ENCODE measurements around the gene CCDC157. TPM values are rescaled to one million over a fixed set of nuclear protein-coding genes. Genes with fewer than 3 reads are reported as not detected.

The CCDC157 gene
- total RNA-seq, 1 experiment from 2014 or later, result 1.1 TPM

DNA sequence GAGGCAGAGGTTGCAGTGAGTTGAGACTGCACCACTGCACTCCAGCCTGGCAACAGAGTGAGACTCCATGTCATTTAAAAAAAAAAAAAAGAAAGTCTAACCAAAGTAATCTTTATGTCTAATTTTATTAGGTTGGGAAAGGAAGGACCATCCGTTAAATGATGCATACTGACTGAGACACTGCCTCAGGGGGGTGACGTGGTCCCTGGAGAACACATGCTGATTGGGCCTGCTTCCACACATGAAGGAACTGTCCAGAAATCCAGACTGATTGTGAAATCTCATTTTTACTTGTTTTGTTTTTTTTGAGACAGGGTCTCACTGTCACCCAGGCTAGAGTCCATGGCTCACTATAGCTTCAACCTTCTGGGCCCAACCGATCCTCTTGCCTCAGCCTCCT is 5.6 kb upstream of the CCDC157 start:
- peaks cover 23% of the 10 kb centered on the region for H3K4me1 Mint-ChIP-seq (ENCODE audit: insufficient read depth, unreplicated experiment)
- no peak for DNase-seq (ENCODE audit: unreplicated experiment)
- no peak overlapping the region for H3K4me3 Mint-ChIP-seq (ENCODE audit: unreplicated experiment)
- no TSS peak for BruUV-seq (replicated peaks)
- H3K9me3 Mint-ChIP-seq (ENCODE audit: unreplicated experiment), result no peaks in the 10 kb centered on the region
- peaks cover 78% of the 10 kb centered on the region for H3K36me3 Mint-ChIP-seq (ENCODE audit: insufficient read depth, unreplicated experiment)
- ChIA-PET POLR2A (interaction anchor here (3.6 kb wide), 1 partner anchor 24 kb away, joined by 16 read pairs; the partner anchor contains the start of gene TBC1D10A), CTCF (interaction anchor here (1.1 kb wide), 1 partner anchor 16 kb away, joined by 3 read pairs; no protein-coding TSS in a partner anchor)
- H3K27ac Mint-ChIP-seq (ENCODE audit: low read depth, unreplicated experiment), result no peak overlapping the region
- H3K27me3 Mint-ChIP-seq (ENCODE audit: insufficient read depth, unreplicated experiment), result no peaks in the 10 kb centered on the region
- intact Hi-C loops (cut with micrococcal nuclease), result no loop called here
- TF ChIP-seq, protein P1, sequence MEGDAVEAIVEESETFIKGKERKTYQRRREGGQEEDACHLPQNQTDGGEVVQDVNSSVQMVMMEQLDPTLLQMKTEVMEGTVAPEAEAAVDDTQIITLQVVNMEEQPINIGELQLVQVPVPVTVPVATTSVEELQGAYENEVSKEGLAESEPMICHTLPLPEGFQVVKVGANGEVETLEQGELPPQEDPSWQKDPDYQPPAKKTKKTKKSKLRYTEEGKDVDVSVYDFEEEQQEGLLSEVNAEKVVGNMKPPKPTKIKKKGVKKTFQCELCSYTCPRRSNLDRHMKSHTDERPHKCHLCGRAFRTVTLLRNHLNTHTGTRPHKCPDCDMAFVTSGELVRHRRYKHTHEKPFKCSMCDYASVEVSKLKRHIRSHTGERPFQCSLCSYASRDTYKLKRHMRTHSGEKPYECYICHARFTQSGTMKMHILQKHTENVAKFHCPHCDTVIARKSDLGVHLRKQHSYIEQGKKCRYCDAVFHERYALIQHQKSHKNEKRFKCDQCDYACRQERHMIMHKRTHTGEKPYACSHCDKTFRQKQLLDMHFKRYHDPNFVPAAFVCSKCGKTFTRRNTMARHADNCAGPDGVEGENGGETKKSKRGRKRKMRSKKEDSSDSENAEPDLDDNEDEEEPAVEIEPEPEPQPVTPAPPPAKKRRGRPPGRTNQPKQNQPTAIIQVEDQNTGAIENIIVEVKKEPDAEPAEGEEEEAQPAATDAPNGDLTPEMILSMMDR (IDR thresholded peaks at IDR 0.05; ENCODE audit: unreplicated experiment), result no peak

DNA sequence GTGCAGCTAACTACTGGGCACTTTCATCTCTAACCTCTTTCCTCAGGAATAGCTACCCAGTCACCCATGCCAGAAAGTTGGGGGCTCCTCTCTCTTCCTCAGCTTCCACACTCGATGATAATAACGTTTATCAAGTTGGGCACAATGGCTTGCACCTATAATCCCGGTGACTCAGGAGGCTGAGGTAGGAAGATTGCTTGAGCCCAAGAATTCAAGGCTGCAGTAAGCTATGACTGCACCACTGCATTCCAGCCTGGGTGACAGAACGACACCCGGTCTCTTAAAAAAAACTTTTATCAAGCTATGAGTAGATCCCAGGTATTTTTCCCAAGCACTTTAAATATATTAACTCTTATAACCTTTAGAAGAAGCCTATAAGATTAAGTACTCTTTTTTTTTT is 2.2 kb upstream of the CCDC157 start:
- intact Hi-C loops (cut with micrococcal nuclease), result no loop called here
- POLR2A ChIA-PET, result interaction anchor here (0.7 to 1.5 kb wide), 3 partner anchors 23 to 28 kb away, joined by 3 to 4 read pairs (median 4); partner anchors contain the start of gene TBC1D10A
- no TSS peak for BruUV-seq (replicated peaks)
- TF ChIP-seq, protein P1 (IDR thresholded peaks at IDR 0.05; ENCODE audit: unreplicated experiment), result no peak
- CTCF ChIA-PET, result interaction anchor here (0.5 to 2.7 kb wide), 6 partner anchors 27 to 251 kb away, joined by 3 to 13 read pairs (median 5); no protein-coding TSS in a partner anchor
- Mint-ChIP-seq H3K27ac (ENCODE audit: low read depth, unreplicated experiment) (no peak overlapping the region), H3K27me3 (ENCODE audit: insufficient read depth, unreplicated experiment) (no peaks in the 10 kb centered on the region), H3K36me3 (ENCODE audit: insufficient read depth, unreplicated experiment) (peaks cover 49% of the 10 kb centered on the region), H3K4me3 (ENCODE audit: unreplicated experiment) (peak overlapping the region; percentile 94), H3K4me1 (ENCODE audit: insufficient read depth, unreplicated experiment) (peaks cover 28% of the 10 kb centered on the region), H3K9me3 (ENCODE audit: unreplicated experiment) (no peaks in the 10 kb centered on the region)
- DNase-seq (ENCODE audit: unreplicated experiment), result no peak

DNA sequence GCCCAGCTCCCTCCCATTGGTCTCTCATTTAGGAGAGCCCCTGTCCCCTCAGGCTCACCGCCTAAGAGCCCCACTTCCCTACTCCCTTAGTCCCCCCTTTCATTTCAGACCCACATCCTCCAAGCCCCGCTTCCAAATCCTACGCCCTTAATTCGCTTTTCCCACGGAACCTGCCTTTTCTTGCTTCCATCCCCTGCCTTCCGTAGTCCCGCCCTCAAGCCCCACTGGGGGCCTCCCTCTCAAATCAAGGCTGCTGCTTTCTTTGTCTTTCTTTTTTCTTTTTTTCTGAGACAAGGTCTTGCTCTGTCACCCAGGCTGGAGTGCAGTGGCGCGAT is 396 bp downstream of the CCDC157 start:
- TF ChIP-seq, protein P1 (IDR thresholded peaks at IDR 0.05; ENCODE audit: unreplicated experiment), result no peak
- Mint-ChIP-seq H3K27me3 (ENCODE audit: insufficient read depth, unreplicated experiment) (no peaks in the 10 kb centered on the region), H3K4me1 (ENCODE audit: insufficient read depth, unreplicated experiment) (peaks cover 28% of the 10 kb centered on the region), H3K9me3 (ENCODE audit: unreplicated experiment) (no peaks in the 10 kb centered on the region), H3K4me3 (ENCODE audit: unreplicated experiment) (peak overlapping the region; percentile 94), H3K36me3 (ENCODE audit: insufficient read depth, unreplicated experiment) (peaks cover 24% of the 10 kb centered on the region), H3K27ac (ENCODE audit: low read depth, unreplicated experiment) (peak overlapping the region; percentile 89)
- intact Hi-C loops (cut with micrococcal nuclease), result loop anchor here (2.0 kb wide), 1 partner anchor 68 kb away; the partner anchor contains the start of gene CASTOR1
- CTCF ChIA-PET, result interaction anchor here (1.5 kb wide), 1 partner anchor 44 kb away, joined by 3 read pairs; no protein-coding TSS in a partner anchor
- no peak for DNase-seq (ENCODE audit: unreplicated experiment)
- POLR2A ChIA-PET, result interaction anchor here (0.6 to 2.5 kb wide), 18 partner anchors 9 to 474 kb away, joined by 3 to 37 read pairs (median 6); partner anchors contain the start of genes CASTOR1, MTFP1, MTMR3 and RNF215
- BruUV-seq (replicated peaks), result TSS peak; percentile 41

DNA sequence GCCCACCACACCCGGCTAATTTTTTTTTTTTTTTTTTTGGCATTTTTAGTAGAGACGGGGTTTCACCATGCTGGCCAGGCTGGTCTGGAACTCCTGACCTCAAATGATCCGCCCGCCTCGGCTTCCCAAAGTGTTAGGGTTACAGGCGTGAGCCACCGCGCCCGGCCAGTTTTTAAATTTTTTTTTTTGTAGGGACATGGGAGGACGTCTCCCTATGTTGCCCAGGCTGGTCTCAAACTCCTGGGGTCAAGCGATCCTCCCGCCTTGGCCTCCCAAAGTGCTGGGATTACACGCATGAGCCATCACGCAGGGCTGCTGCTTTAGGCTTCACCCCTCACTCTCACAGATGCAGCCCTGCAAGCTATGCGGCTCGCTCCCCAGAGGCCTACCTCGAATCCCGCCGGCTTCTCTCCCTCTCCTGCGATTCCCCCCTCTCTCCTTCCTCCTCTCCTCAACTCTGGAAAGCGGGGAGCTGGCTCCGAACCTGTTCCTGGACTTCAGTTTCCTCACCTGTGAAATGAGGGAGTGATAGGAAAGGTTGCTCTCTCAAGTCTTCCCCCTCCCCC is 926 bp downstream of the CCDC157 start:
- DNase-seq (ENCODE audit: unreplicated experiment), result no peak
- H3K27me3 Mint-ChIP-seq (ENCODE audit: insufficient read depth, unreplicated experiment), result no peaks in the 10 kb centered on the region
- peak overlapping the region; percentile 19 for H3K27ac Mint-ChIP-seq (ENCODE audit: low read depth, unreplicated experiment)
- TF ChIP-seq, protein P1 (IDR thresholded peaks at IDR 0.05; ENCODE audit: unreplicated experiment), result no peak
- peak overlapping the region; percentile 94 for H3K4me3 Mint-ChIP-seq (ENCODE audit: unreplicated experiment)
- no peaks in the 10 kb centered on the region for H3K9me3 Mint-ChIP-seq (ENCODE audit: unreplicated experiment)
- peaks cover 28% of the 10 kb centered on the region for H3K4me1 Mint-ChIP-seq (ENCODE audit: insufficient read depth, unreplicated experiment)
- ChIA-PET POLR2A (interaction anchor here (0.6 to 2.5 kb wide), 7 partner anchors 26 to 80 kb away, joined by 3 to 37 read pairs (median 8); partner anchors contain the start of genes CASTOR1, MTFP1 and TBC1D10A), CTCF (interaction anchor here (0.7 to 1.3 kb wide), 3 partner anchors 30 to 249 kb away, joined by 3 to 4 read pairs (median 3); partner anchors contain the start of gene RNF215)
- no TSS peak for BruUV-seq (replicated peaks)
- intact Hi-C loops (cut with micrococcal nuclease), result loop anchor here (2.0 kb wide), 1 partner anchor 69 kb away; the partner anchor contains the start of gene CASTOR1
- H3K36me3 Mint-ChIP-seq (ENCODE audit: insufficient read depth, unreplicated experiment), result peaks cover 18% of the 10 kb centered on the region
